ENCODE measurements around the gene OTULIN.

Gene OTULIN

GRCh38 chr5:14684757-14685156, 20.2 kb downstream of the OTULIN start:
- no peaks in the 10 kb centered on the region for H3K9me3 ChIP-seq (ENCODE audit: control insufficient read depth, low read length)
- H3K4me1 ChIP-seq (ENCODE audit: control insufficient read depth, insufficient read depth, low read length): no peaks in the 10 kb centered on the region
- peaks cover 7% of the 10 kb centered on the region for H3K36me3 ChIP-seq (ENCODE audit: control insufficient read depth, insufficient read depth, low read length)
- no peaks in the 10 kb centered on the region for H3K27me3 ChIP-seq (ENCODE audit: control insufficient read depth, insufficient read depth, low read length)
- no peak overlapping the region for H3K9ac ChIP-seq (ENCODE audit: low read length)
- H3K4me3 ChIP-seq (ENCODE audit: low read length): no peak overlapping the region

DNA sequence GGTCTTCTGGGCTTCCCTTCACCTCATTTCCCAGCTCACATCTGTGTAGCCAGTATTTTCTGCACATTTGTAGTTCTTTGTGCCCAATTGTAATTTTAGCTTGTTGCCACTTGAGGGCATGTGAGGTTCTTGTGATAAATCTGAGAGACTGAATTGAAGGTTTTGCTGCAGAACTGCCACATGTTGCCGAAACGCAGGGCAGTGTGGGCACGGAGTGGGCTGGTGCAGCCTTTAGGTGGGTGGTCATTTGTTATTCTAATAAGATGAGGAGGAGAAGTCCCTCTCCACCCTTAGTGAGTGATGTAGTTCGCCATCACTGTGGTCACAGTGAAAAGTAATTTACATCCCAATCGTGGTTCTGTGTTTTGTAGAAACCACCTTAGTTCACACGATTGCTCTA, 21.2 kb downstream of the OTULIN start:
- Histone ChIP-seq H3K9me3 (ENCODE audit: control insufficient read depth, low read length) (no peaks in the 10 kb centered on the region), H3K36me3 (ENCODE audit: control insufficient read depth, insufficient read depth, low read length) (peaks cover 15% of the 10 kb centered on the region), H3K4me3 (ENCODE audit: low read length) (no peak overlapping the region), H3K27me3 (ENCODE audit: control insufficient read depth, insufficient read depth, low read length) (no peaks in the 10 kb centered on the region), H3K4me1 (ENCODE audit: control insufficient read depth, insufficient read depth, low read length) (no peaks in the 10 kb centered on the region), H3K9ac (ENCODE audit: low read length) (no peak overlapping the region)

DNA sequence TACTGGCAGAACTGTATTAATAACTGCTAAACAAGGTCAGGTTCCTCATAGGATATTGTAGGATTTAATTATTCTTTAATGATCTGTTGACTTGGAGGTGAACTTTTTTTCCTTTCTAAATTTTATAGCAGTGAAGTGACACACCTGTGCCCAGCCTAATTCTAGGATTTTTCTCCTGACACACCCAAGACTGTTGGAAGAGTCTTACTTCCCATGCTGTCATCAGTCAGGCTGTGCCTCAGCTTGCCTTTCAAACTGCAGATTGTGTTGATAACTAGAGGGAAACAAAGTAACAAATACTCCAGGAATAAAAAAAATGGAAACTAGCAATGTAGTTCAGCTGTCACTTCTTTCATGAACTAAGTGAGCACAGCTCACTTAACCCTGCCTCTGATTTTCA, 22.0 kb downstream of the OTULIN start:
- Histone ChIP-seq H3K36me3 (ENCODE audit: control insufficient read depth, insufficient read depth, low read length) (peaks cover 15% of the 10 kb centered on the region), H3K9ac (ENCODE audit: low read length) (no peak overlapping the region)

GRCh38 chr5:14687023-14687665, 22.6 kb downstream of the OTULIN start:
- Histone ChIP-seq H3K4me1 (ENCODE audit: control insufficient read depth, insufficient read depth, low read length) (no peaks in the 10 kb centered on the region), H3K27me3 (ENCODE audit: control insufficient read depth, insufficient read depth, low read length) (no peaks in the 10 kb centered on the region), H3K4me3 (ENCODE audit: low read length) (no peak overlapping the region), H3K36me3 (ENCODE audit: control insufficient read depth, insufficient read depth, low read length) (peaks cover 15% of the 10 kb centered on the region), H3K9me3 (ENCODE audit: control insufficient read depth, low read length) (no peaks in the 10 kb centered on the region), H3K9ac (ENCODE audit: low read length) (no peak overlapping the region)

More for the DNA sequence above, 22.0 kb downstream of the OTULIN start:
- Histone ChIP-seq H3K4me3 (ENCODE audit: low read length) (no peak overlapping the region), H3K9me3 (ENCODE audit: control insufficient read depth, low read length) (no peaks in the 10 kb centered on the region), H3K4me1 (ENCODE audit: control insufficient read depth, insufficient read depth, low read length) (no peaks in the 10 kb centered on the region), H3K27me3 (ENCODE audit: control insufficient read depth, insufficient read depth, low read length) (no peaks in the 10 kb centered on the region)

- Histone ChIP-seq H3K9me3 (ENCODE audit: control insufficient read depth, low read length) (no peaks in the 10 kb centered on the region), H3K36me3 (ENCODE audit: control insufficient read depth, insufficient read depth, low read length) (peaks cover 14% of the 10 kb centered on the region), H3K27me3 (ENCODE audit: control insufficient read depth, insufficient read depth, low read length) (no peaks in the 10 kb centered on the region), H3K4me3 (ENCODE audit: low read length) (no peak overlapping the region), H3K4me1 (ENCODE audit: control insufficient read depth, insufficient read depth, low read length) (no peaks in the 10 kb centered on the region), H3K9ac (ENCODE audit: low read length) (no peak overlapping the region)
Measured at GRCh38 chr5:14693070-14693469, 28.6 kb downstream of the OTULIN start.

- peaks cover 5% of the 10 kb centered on the region for H3K36me3 ChIP-seq (ENCODE audit: control insufficient read depth, insufficient read depth, low read length)
Measured at GRCh38 chr5:14695152-14695551, 30.6 kb downstream of the OTULIN start.

GRCh38 chr5:14696057-14696456, 31.5 kb downstream of the OTULIN start:
- Histone ChIP-seq H3K36me3 (ENCODE audit: control insufficient read depth, insufficient read depth, low read length) (no peaks in the 10 kb centered on the region), H3K9ac (ENCODE audit: low read length) (no peak overlapping the region), H3K27me3 (ENCODE audit: control insufficient read depth, insufficient read depth, low read length) (no peaks in the 10 kb centered on the region), H3K4me3 (ENCODE audit: low read length) (no peak overlapping the region), H3K4me1 (ENCODE audit: control insufficient read depth, insufficient read depth, low read length) (no peaks in the 10 kb centered on the region), H3K9me3 (ENCODE audit: control insufficient read depth, low read length) (no peaks in the 10 kb centered on the region)

More at GRCh38 chr5:14695152-14695551, 30.6 kb downstream of the OTULIN start:
- Histone ChIP-seq H3K4me3 (ENCODE audit: low read length) (no peak overlapping the region), H3K27me3 (ENCODE audit: control insufficient read depth, insufficient read depth, low read length) (no peaks in the 10 kb centered on the region), H3K4me1 (ENCODE audit: control insufficient read depth, insufficient read depth, low read length) (no peaks in the 10 kb centered on the region), H3K9me3 (ENCODE audit: control insufficient read depth, low read length) (no peaks in the 10 kb centered on the region), H3K9ac (ENCODE audit: low read length) (no peak overlapping the region)

GRCh38 chr5:14696851-14697250, 32.3 kb downstream of the OTULIN start:
- Histone ChIP-seq H3K9me3 (ENCODE audit: control insufficient read depth, low read length) (no peaks in the 10 kb centered on the region), H3K36me3 (ENCODE audit: control insufficient read depth, insufficient read depth, low read length) (no peaks in the 10 kb centered on the region), H3K27me3 (ENCODE audit: control insufficient read depth, insufficient read depth, low read length) (no peaks in the 10 kb centered on the region), H3K4me1 (ENCODE audit: control insufficient read depth, insufficient read depth, low read length) (no peaks in the 10 kb centered on the region), H3K4me3 (ENCODE audit: low read length) (no peak overlapping the region), H3K9ac (ENCODE audit: low read length) (no peak overlapping the region)

GRCh38 chr5:14698495-14698894, 34.0 kb downstream of the OTULIN start:
- Histone ChIP-seq H3K4me1 (ENCODE audit: control insufficient read depth, insufficient read depth, low read length) (no peaks in the 10 kb centered on the region), H3K9ac (ENCODE audit: low read length) (no peak overlapping the region), H3K27me3 (ENCODE audit: control insufficient read depth, insufficient read depth, low read length) (no peaks in the 10 kb centered on the region), H3K4me3 (ENCODE audit: low read length) (no peak overlapping the region), H3K9me3 (ENCODE audit: control insufficient read depth, low read length) (no peaks in the 10 kb centered on the region), H3K36me3 (ENCODE audit: control insufficient read depth, insufficient read depth, low read length) (no peaks in the 10 kb centered on the region)

DNA sequence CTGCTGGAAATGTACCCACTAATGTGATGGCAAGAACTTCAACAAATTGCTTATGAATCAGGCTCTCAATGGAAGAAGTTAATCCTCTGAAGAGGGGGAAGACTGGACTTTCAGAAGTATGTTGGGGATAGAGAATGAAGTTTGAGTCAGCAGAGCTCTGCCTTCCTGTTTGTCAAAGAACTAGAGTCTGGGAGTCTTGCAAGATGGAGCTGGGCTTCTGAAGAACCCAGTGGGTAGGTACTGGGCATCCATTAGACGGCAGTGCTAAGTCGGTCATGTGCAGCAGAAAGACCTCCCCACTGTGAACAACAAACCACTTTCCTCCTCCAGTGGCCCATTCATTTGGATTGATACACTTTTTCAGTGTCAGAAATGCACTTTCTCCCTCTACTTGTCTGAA, 34.6 kb downstream of the OTULIN start:
- Histone ChIP-seq H3K4me1 (ENCODE audit: control insufficient read depth, insufficient read depth, low read length) (no peaks in the 10 kb centered on the region), H3K36me3 (ENCODE audit: control insufficient read depth, insufficient read depth, low read length) (no peaks in the 10 kb centered on the region), H3K9ac (ENCODE audit: low read length) (no peak overlapping the region), H3K27me3 (ENCODE audit: control insufficient read depth, insufficient read depth, low read length) (no peaks in the 10 kb centered on the region), H3K4me3 (ENCODE audit: low read length) (no peak overlapping the region), H3K9me3 (ENCODE audit: control insufficient read depth, low read length) (no peaks in the 10 kb centered on the region)

- Histone ChIP-seq H3K27me3 (ENCODE audit: control insufficient read depth, insufficient read depth, low read length) (no peaks in the 10 kb centered on the region), H3K4me1 (ENCODE audit: control insufficient read depth, insufficient read depth, low read length) (no peaks in the 10 kb centered on the region), H3K4me3 (ENCODE audit: low read length) (no peak overlapping the region), H3K36me3 (ENCODE audit: control insufficient read depth, insufficient read depth, low read length) (no peaks in the 10 kb centered on the region), H3K9ac (ENCODE audit: low read length) (no peak overlapping the region), H3K9me3 (ENCODE audit: control insufficient read depth, low read length) (no peaks in the 10 kb centered on the region)
Measured at GRCh38 chr5:14699807-14700400, 35.4 kb downstream of the OTULIN start.

- Histone ChIP-seq H3K9ac (ENCODE audit: low read length) (no peak overlapping the region), H3K9me3 (ENCODE audit: control insufficient read depth, low read length) (no peaks in the 10 kb centered on the region), H3K4me1 (ENCODE audit: control insufficient read depth, insufficient read depth, low read length) (no peaks in the 10 kb centered on the region), H3K27me3 (ENCODE audit: control insufficient read depth, insufficient read depth, low read length) (no peaks in the 10 kb centered on the region), H3K36me3 (ENCODE audit: control insufficient read depth, insufficient read depth, low read length) (no peaks in the 10 kb centered on the region), H3K4me3 (ENCODE audit: low read length) (no peak overlapping the region)
Measured at GRCh38 chr5:14700478-14701436, 36.2 kb downstream of the OTULIN start.
